Neural progenitor cell (in vitro differentiated cells): ENCODE results near the gene RGS3.

Source experiments
- CTCF ChIP-seq: fragments of 200-600 bp; sonication (generic); IDR thresholded peaks from 2 replicates; pipeline ENCODE4 v1.5.1; 2017; ENCODE audit warnings: antibody characterized with exemption, mild to moderate bottlenecking
- EZH2 ChIP-seq: fragments of 200-600 bp; sonication (generic); IDR thresholded peaks from 2 replicates; pipeline ENCODE4 v1.6.1; 2017; ENCODE audit warnings: antibody characterized with exemption, mild to moderate bottlenecking, moderate library complexity
- EZH2phosphoT487 ChIP-seq: fragments of 200-600 bp; sonication (generic); IDR thresholded peaks from 2 replicates; pipeline ENCODE4 v1.6.1; 2017; ENCODE audit warnings: antibody characterized with exemption

- peak; percentile 75 for TF ChIP-seq CTCF
- no peak for TF ChIP-seq EZH2
- no peak for TF ChIP-seq EZH2phosphoT487
Measured at GRCh38 chr9:113587471-113588031, 124.0 kb downstream of the RGS3 start.
